Sigmoid colon (tissue), 7 donors: ENCODE measurements around the gene FTO. TPM values are rescaled to one million over a fixed set of nuclear protein-coding genes. Genes with fewer than 3 reads are reported as not detected.

Source experiments
- DNase-seq: peaks from one replicate; pipeline ENCODE4 v3.0.0-alpha.2; 2019
- H3K27ac ChIP-seq, 4 donors: fragments of 200-600 bp; sonication (generic); one replicate each; pipeline ENCODE4 v1.5.1; 2016 to 2019; ENCODE audit warnings: mild to moderate bottlenecking in 1 of 4
- H3K27me3 ChIP-seq, 3 donors: fragments of 200-600 bp; sonication (generic); one replicate each; pipeline ENCODE4 v1.5.1; 2019; ENCODE audit warnings: mild to moderate bottlenecking in 1 of 3
- H3K36me3 ChIP-seq, 4 donors: fragments of 200-600 bp; sonication (generic); one replicate each; pipeline ENCODE4 v1.5.1; 2016 to 2019
- H3K4me1 ChIP-seq, 4 donors: fragments of 200-600 bp; sonication (generic); one replicate each; pipeline ENCODE4 v1.5.1; 2017 to 2019
- H3K4me3 ChIP-seq, 4 donors: fragments of 200-600 bp; sonication (generic); one replicate each; pipeline ENCODE4 v1.5.1; 2017 to 2019; ENCODE audit warnings: mild to moderate bottlenecking in 2 of 4, moderate library complexity in 1 of 4
- H3K9me3 ChIP-seq, 4 donors: fragments of 200-600 bp in 3 of 4; sonication (generic) in 3 of 4; one replicate each; pipeline versions ENCODE4 v1.5.1 to v1.6.1; 2013 to 2019
- EP300 ChIP-seq, 4 donors: sonication (generic); formaldehyde crosslinking; IDR thresholded peaks; one replicate each; pipeline ENCODE4 v1.6.1; 2017; ENCODE audit warnings: antibody characterized with exemption in 4 of 4
- POLR2A ChIP-seq, 2 donors: fragments of 450-650 bp; IDR thresholded peaks; one replicate each; pipeline ENCODE4 v1.6.1; 2016; ENCODE audit warnings: antibody characterized with exemption in 2 of 2, mild to moderate bottlenecking in 2 of 2, moderate library complexity in 2 of 2
- POLR2AphosphoS5 ChIP-seq, 4 donors: sonication (generic); formaldehyde crosslinking; IDR thresholded peaks; one replicate each; pipeline ENCODE4 v1.6.1; 2017; ENCODE audit warnings: antibody characterized with exemption in 4 of 4
- WGBS, 2 donors: extraction: QIAGEN DNeasy Blood & Tissue Kit; methylation state at CpG; one replicate each; pipeline ENCODE4 v1.1.7; 2013; 5-methylcytosine and 5-hydroxymethylcytosine counted together
- intact Hi-C: fragments of 100-400 bp; cut with DNase I; formaldehyde crosslinking; loops from one replicate; pipeline ENCODE4 v1.15.1; 2023
- polyA plus RNA-seq, 3 donors: library from polyadenylated mRNA; stranded (reverse); fragments of 200-250 nt; gene quantifications; one replicate each; pipeline ENCODE4 v1.2.3, GENCODE V29; 2013
- total RNA-seq, 4 donors: library from RNA; depleted of rRNA; stranded (reverse); fragments of >200 nt; gene quantifications; one replicate each; pipeline ENCODE4 v1.1.0, GENCODE V29; 2016
- TF ChIP-seq, protein P1 (sequence below), 4 experiments: fragments of 450-650 bp in 3 of 4; fragments of 200-600 bp in 1 of 4; IDR thresholded peaks; one replicate each; pipeline ENCODE4 v1.5.1; 2016 to 2019; ENCODE audit warnings: antibody characterized with exemption in 4 of 4, mild to moderate bottlenecking in 3 of 4, moderate library complexity in 2 of 4
- donor health status: healthy with polysubstance abuse.
- donor health status: Bipolar disorder and iron deficiency.
- donor health status: healthy.

Gene FTO
- total and polyA plus RNA-seq, 7 donors: 9.9 to 97.2 (median 77.8) TPM

DNA sequence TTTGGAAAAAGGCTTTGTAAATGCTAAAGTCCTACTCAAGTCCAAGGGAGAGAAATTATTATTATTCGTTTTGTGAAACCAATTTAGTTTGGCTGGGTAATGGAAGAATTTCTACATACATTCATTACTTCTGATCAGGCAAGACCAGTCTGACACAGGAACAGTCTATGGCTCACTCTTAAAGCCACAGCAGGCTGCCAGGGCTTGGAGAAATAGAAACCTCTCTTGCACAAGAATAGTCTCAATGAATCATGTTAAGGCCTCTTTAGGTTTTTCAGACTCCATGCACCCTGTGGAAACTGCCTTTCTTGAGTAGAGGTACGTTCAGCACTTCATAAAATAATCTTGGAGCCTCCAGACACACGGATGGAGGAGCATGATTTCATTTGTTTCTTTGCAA, 414.9 kb downstream of the FTO start:
- Histone ChIP-seq H3K4me3 (no peak overlapping the region), H3K9me3 (no peaks in the 10 kb centered on the region), H3K27me3 (no peaks in the 10 kb centered on the region), H3K27ac (no peak overlapping the region), H3K4me1 (no peaks in the 10 kb centered on the region), H3K36me3 (peaks cover 0 to 8% (median 4%) of the 10 kb centered on the region in 4 donors)
- DNase-seq: no peak
- TF ChIP-seq, protein P1, sequence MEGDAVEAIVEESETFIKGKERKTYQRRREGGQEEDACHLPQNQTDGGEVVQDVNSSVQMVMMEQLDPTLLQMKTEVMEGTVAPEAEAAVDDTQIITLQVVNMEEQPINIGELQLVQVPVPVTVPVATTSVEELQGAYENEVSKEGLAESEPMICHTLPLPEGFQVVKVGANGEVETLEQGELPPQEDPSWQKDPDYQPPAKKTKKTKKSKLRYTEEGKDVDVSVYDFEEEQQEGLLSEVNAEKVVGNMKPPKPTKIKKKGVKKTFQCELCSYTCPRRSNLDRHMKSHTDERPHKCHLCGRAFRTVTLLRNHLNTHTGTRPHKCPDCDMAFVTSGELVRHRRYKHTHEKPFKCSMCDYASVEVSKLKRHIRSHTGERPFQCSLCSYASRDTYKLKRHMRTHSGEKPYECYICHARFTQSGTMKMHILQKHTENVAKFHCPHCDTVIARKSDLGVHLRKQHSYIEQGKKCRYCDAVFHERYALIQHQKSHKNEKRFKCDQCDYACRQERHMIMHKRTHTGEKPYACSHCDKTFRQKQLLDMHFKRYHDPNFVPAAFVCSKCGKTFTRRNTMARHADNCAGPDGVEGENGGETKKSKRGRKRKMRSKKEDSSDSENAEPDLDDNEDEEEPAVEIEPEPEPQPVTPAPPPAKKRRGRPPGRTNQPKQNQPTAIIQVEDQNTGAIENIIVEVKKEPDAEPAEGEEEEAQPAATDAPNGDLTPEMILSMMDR (IDR thresholded peaks at IDR 0.05): no peak
- TF ChIP-seq POLR2AphosphoS5 (IDR thresholded peaks at IDR 0.05): no peak
- WGBS, 2 donors: 89 to 92% methylated on average over 3 of the region's 3 CpGs
- intact Hi-C loops: no loop called here

DNA sequence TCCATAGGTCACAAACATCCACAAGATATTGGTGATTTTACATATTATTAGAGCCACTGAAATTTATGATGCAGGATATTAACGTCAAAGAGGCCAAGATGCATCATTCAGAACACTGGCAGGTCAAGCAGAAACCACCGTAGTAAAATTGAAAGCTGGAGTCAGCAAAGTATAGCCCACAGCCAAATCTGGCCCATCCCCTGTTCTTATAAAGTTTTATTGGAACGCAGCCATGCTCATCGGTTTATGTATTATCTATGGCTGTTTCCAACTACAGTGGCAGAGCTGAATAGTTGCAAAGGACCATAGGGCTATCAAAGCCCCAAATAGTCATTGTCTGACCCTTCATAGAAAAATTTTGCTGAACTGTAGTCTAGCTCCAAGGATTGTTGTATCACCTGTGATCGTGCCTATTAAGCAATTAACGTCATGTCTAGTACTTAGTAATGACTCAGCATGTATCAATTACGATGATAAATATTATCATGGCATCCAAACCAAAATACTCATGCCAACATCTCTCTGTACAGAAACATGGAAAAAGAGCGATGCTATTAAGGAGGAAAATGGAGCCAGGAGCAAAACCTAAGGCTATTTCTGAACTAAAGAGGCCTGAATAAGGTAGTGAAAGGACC, 417.0 kb downstream of the FTO start:
- WGBS, 2 donors: 93 to 95% methylated on average over 8 of the region's 8 CpGs
- TF ChIP-seq POLR2A (IDR thresholded peaks at IDR 0.05) (no peak), POLR2AphosphoS5 (IDR thresholded peaks at IDR 0.05) (no peak), EP300 (IDR thresholded peaks at IDR 0.05) (no peak)
- TF ChIP-seq, protein P1 (IDR thresholded peaks at IDR 0.05): no peak
- no peak overlapping the region for H3K4me3 ChIP-seq
- no peaks in the 10 kb centered on the region for H3K36me3 ChIP-seq
- no peaks in the 10 kb centered on the region for H3K9me3 ChIP-seq
- H3K27me3 ChIP-seq: no peaks in the 10 kb centered on the region
- intact Hi-C loops: no loop called here
- H3K27ac ChIP-seq: no peak overlapping the region
- DNase-seq: no peak
- H3K4me1 ChIP-seq: no peaks in the 10 kb centered on the region

GRCh38 chr16:54121539-54122295, 417.8 kb downstream of the FTO start:
- WGBS, 2 donors: 96 to 97% methylated on average over 35 of the region's 35 CpGs
- H3K4me3 ChIP-seq: no peak overlapping the region
- H3K4me1 ChIP-seq: no peaks in the 10 kb centered on the region
- no peak for DNase-seq
- intact Hi-C loops: no loop called here
- H3K9me3 ChIP-seq: no peaks in the 10 kb centered on the region
- H3K36me3 ChIP-seq: no peaks in the 10 kb centered on the region
- H3K27ac ChIP-seq: no peak overlapping the region
- TF ChIP-seq POLR2A (IDR thresholded peaks at IDR 0.05) (no peak), POLR2AphosphoS5 (IDR thresholded peaks at IDR 0.05) (no peak), EP300 (IDR thresholded peaks at IDR 0.05) (no peak)
- TF ChIP-seq, protein P1 (IDR thresholded peaks at IDR 0.05): no peak
- no peaks in the 10 kb centered on the region for H3K27me3 ChIP-seq

GRCh38 chr16:54123766-54124165, 419.8 kb downstream of the FTO start:
- Histone ChIP-seq H3K9me3 (no peaks in the 10 kb centered on the region), H3K4me1 (no peaks in the 10 kb centered on the region), H3K27ac (no peak overlapping the region), H3K4me3 (no peak overlapping the region), H3K36me3 (no peaks in the 10 kb centered on the region), H3K27me3 (no peaks in the 10 kb centered on the region)
- WGBS, 2 donors: 69 to 83% methylated on average over 4 of the region's 4 CpGs
- DNase-seq: no peak
- intact Hi-C loops: no loop called here
- TF ChIP-seq POLR2AphosphoS5 (IDR thresholded peaks at IDR 0.05) (no peak), EP300 (IDR thresholded peaks at IDR 0.05) (no peak), POLR2A (IDR thresholded peaks at IDR 0.05) (no peak)
- TF ChIP-seq, protein P1 (IDR thresholded peaks at IDR 0.05): no peak
